ENCODE data around the gene ZNF146. TPM values are rescaled to one million over a fixed set of nuclear protein-coding genes. Genes with fewer than 3 reads are reported as not detected.
A peak's percentile ranks its signal among the peaks of the same experiment; 100 is the strongest.

Gene ZNF146
- total and polyA plus RNA-seq, 2 of the 8 experiments (the other 6 are each of a cell fraction or from before 2014, with no cell fraction given) = 27.0 to 161 TPM

DNA sequence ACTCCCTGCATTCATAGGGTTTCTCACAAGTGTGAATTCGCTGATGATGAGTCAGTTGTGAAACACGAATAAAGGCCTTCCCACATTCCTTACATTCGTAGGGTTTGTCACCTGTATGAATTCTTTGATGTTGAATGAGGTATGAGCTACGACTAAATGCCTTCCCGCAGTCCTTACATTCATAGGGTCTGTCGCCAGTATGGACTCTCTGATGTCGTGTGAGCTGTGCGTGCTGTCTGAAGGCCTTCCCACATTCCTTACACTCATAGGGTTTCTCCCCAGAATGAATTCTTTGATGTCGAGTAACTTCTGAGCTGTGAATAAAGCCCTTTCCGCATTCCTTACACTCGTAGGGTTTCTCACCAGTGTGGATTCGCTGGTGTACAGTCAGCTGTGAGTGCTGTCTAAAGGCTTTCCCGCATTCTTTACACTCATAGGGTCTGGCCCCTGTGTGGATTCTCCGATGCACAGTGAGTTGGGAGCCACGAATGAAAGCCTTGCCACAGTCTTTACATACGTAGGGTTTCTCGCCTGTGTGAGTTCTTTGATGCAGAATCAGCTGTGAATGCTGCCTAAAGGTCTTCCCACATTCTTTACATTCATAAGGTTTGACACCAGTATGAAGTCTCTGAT lies 32.2 kb upstream of the ZNF146 start:
- POLR2A ChIA-PET (ENCODE audit: partially characterized antibody) = interaction anchor here (0.8 to 1.3 kb wide), 6 partner anchors 10 to 58 kb away, joined by 3 to 4 read pairs (median 3); partner anchors contain the start of genes CAPNS1, ZNF146 and ZNF565
- no peaks in the 10 kb centered on the region for H3K23me2 ChIP-seq (ENCODE audit: low read depth, low read length)
- H4K8ac ChIP-seq (ENCODE audit: extremely low read depth, insufficient read depth, low read length) = no peak overlapping the region
- H3K9ac ChIP-seq (replicated peaks in 1 of 4; ENCODE audit: extremely low read depth in 1 of 4, low read depth in 3 of 4, low read length in 3 of 4) = no peak overlapping the region
- no peak overlapping the region for H2BK120ac ChIP-seq (replicated peaks; ENCODE audit: low read depth, low read length)
- no peak overlapping the region for H2BK15ac ChIP-seq (ENCODE audit: low read length)
- H2AFZ ChIP-seq (ENCODE audit: low read length) = no peak overlapping the region
- FAIRE-seq = no peak
- H3K9me3 ChIP-seq (ENCODE audit: insufficient read depth in 2 of 2, low read depth in 1 of 2, low read length in 1 of 2) = no peaks in the 10 kb centered on the region
- peak overlapping the region; percentile 9 to 27; a peak in 1 of 4 replicates for H3K4me2 ChIP-seq (ENCODE audit: insufficient read depth in 1 of 2, low read depth in 2 of 2, low read length in 2 of 2)
- H3K4me1 ChIP-seq (replicated peaks in 1 of 4; ENCODE audit: control insufficient read depth in 3 of 4, insufficient read depth in 4 of 4, low read length in 3 of 4) = peaks cover 0 to 9% (median 5%) of the 10 kb centered on the region in 4 experiments; a peak in 3 of 7 replicates
- H3K18ac ChIP-seq (ENCODE audit: extremely low read depth, low read length) = no peak overlapping the region
- no peak overlapping the region for H3K4ac ChIP-seq (replicated peaks; ENCODE audit: insufficient read length, low read depth, low read length)
- H3K14ac ChIP-seq (ENCODE audit: insufficient read length) = no peak overlapping the region
- no peak overlapping the region for H3K23ac ChIP-seq (ENCODE audit: insufficient read length)
- no peak overlapping the region for H2BK20ac ChIP-seq (ENCODE audit: low read length)
- H3K27me3 ChIP-seq (replicated peaks in 1 of 4; ENCODE audit: control insufficient read depth in 3 of 4, extremely low read depth in 1 of 4, insufficient read depth in 3 of 4, low read length in 3 of 4) = no peaks in the 10 kb centered on the region
- WGBS, 2 experiments (ENCODE audit: extremely low coverage in 1 of 2, insufficient coverage in 1 of 2, insufficient read length in 1 of 2, insufficient replicate concordance in 2 of 2, low coverage in 1 of 2, low lambda C conversion rate in 2 of 2, missing lambda C conversion rate in 1 of 2) = 82% methylated on average over 17 of the region's 17 CpGs; no CpG with 5 or more reads in 1 of the 2 experiments
- H3K79me2 ChIP-seq (ENCODE audit: control insufficient read depth in 1 of 2, insufficient read depth in 2 of 2, low read length in 2 of 2) = no peaks in the 10 kb centered on the region
- H4K5ac ChIP-seq (ENCODE audit: insufficient read length, low read depth, low read length) = no peak overlapping the region
- no peaks in the 10 kb centered on the region for H4K20me1 ChIP-seq (replicated peaks in 1 of 2; ENCODE audit: control insufficient read depth in 1 of 2, insufficient read depth in 2 of 2, low read length in 2 of 2)
- no peak overlapping the region for H3K56ac ChIP-seq (replicated peaks; ENCODE audit: insufficient read length, low read depth, low read length)
- H3K4me3 ChIP-seq (ENCODE audit: extremely low read depth in 1 of 4, insufficient read depth in 2 of 4, low read depth in 3 of 4, low read length in 4 of 4) = no peak overlapping the region
- H3K79me1 ChIP-seq (ENCODE audit: low read depth, low read length) = no peaks in the 10 kb centered on the region
- no peak for DNase-seq (ENCODE audit: low read depth in 1 of 2, low spot score in 2 of 2)
- peak overlapping the region; percentile 41; the same call in 1 of the 2 replicates for H2BK12ac ChIP-seq (ENCODE audit: low read depth, low read length)
- no peak overlapping the region for H4K91ac ChIP-seq (replicated peaks; ENCODE audit: insufficient read length, low read length)
- peak overlapping the region; percentile 35; the same call in 1 of the 2 replicates for H2BK5ac ChIP-seq (ENCODE audit: low read depth, low read length)
- no peak overlapping the region for H3K27ac ChIP-seq (ENCODE audit: low read depth, low read length)
- H2AK5ac ChIP-seq (ENCODE audit: low read depth, low read length) = no peak overlapping the region; the same call in 1 of the 2 replicates
- CTCF ChIA-PET (ENCODE audit: partially characterized antibody) = interaction anchor here (1.8 to 2.0 kb wide), 2 partner anchors 10 to 55 kb away, joined by 5 to 7 read pairs; no protein-coding TSS in a partner anchor
- H3K36me3 ChIP-seq (ENCODE audit: control insufficient read depth in 2 of 4, insufficient read depth in 4 of 4, low read length in 3 of 4) = no peaks in the 10 kb centered on the region
- TF ChIP-seq RAD21 (IDR thresholded peaks at IDR 0.05 in 1 of 2, conservative IDR thresholded peaks at IDR 0.05 in 1 of 2; ENCODE audit: low read depth in 2 of 2, low read length in 2 of 2) (no peak), FOSL1 (IDR thresholded peaks at IDR 0.05; ENCODE audit: insufficient read depth, low read depth, low read length) (no peak), HDAC2 (IDR thresholded peaks at IDR 0.05; ENCODE audit: borderline replicate concordance in 1 of 2, low read depth in 2 of 2, low read length in 2 of 2) (no peak), ZNF274 (IDR thresholded peaks at IDR 0.05; ENCODE audit: borderline replicate concordance, extremely low read depth, low read length) (0 out of 2 replicates have a peak, but pooled peaks have one; percentile 14), SP1 (IDR thresholded peaks at IDR 0.05; ENCODE audit: low read depth, low read length) (0 out of 2 replicates have a peak, but pooled peaks have one; percentile 16), SIRT6 (IDR thresholded peaks at IDR 0.05; ENCODE audit: low read length) (no peak), YY1 (IDR thresholded peaks at IDR 0.05; ENCODE audit: low read depth, low read length) (no peak), RBBP5 (IDR thresholded peaks at IDR 0.05; ENCODE audit: borderline replicate concordance, low read depth, low read length) (no peak), SAP30 (IDR thresholded peaks at IDR 0.05; ENCODE audit: insufficient read depth, insufficient replicate concordance, low read length) (no peak), TAF7 (optimal IDR thresholded peaks at IDR 0.05; ENCODE audit: borderline replicate concordance, low read depth, low read length) (no peak)
- TF ChIP-seq, protein P1, sequence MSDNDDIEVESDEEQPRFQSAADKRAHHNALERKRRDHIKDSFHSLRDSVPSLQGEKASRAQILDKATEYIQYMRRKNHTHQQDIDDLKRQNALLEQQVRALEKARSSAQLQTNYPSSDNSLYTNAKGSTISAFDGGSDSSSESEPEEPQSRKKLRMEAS (IDR thresholded peaks at IDR 0.05) = no peak
